Activated CD4-positive, alpha-beta T cell treated with anti-CD3 and anti-CD28 coated beads, Interleukin-2, amount 10 ng/mL, durations not matched to agents 7 days and 5 days (primary cell): ENCODE measurements around the gene SDF2L1. TPM values are rescaled to one million over a fixed set of nuclear protein-coding genes. Genes with fewer than 3 reads are reported as not detected.

Experiments
- CTCF ChIA-PET: fragments of 350-600 bp; sonication (Branson Sonifier 250); formaldehyde crosslinking; loops from one replicate; lab custom pipeline; 2021; ENCODE audit warnings: antibody characterized with exemption; lab: Charles Lee
- POLR2A ChIA-PET: fragments of 350-600 bp; sonication (Branson Sonifier 250); formaldehyde crosslinking; loops from one replicate; lab custom pipeline; 2021; ENCODE audit warnings: antibody characterized with exemption; lab: Charles Lee
- DNase-seq: peaks from one replicate; pipeline ENCODE4 v3.0.0-alpha.2; 2020
- H3K27ac Mint-ChIP-seq: one replicate; pipeline ENCODE4 v1.8.0; 2021; ENCODE audit warnings: mild to moderate bottlenecking, moderate library complexity, mixed read lengths
- H3K27me3 Mint-ChIP-seq: one replicate; pipeline ENCODE4 v1.8.0; 2021; ENCODE audit warnings: mixed read lengths
- H3K36me3 Mint-ChIP-seq: one replicate; pipeline ENCODE4 v1.8.0; 2021; ENCODE audit warnings: low read depth, mixed read lengths
- H3K4me1 Mint-ChIP-seq: one replicate; pipeline ENCODE4 v1.8.0; 2021; ENCODE audit warnings: mixed read lengths
- H3K4me3 Mint-ChIP-seq: one replicate; pipeline ENCODE4 v1.8.0; 2021; ENCODE audit warnings: mild to moderate bottlenecking, moderate library complexity, mixed read lengths
- H3K9me3 Mint-ChIP-seq: one replicate; pipeline ENCODE4 v1.8.0; 2021; ENCODE audit warnings: mixed read lengths
- total RNA-seq, 2 experiments: library from RNA; stranded (reverse); gene quantifications; one replicate each; pipeline ENCODE4 v1.2.3, GENCODE V29; 2021

Gene SDF2L1
- total RNA-seq, 2 experiments from 2014 or later: 39.7 to 59.4 TPM

DNA sequence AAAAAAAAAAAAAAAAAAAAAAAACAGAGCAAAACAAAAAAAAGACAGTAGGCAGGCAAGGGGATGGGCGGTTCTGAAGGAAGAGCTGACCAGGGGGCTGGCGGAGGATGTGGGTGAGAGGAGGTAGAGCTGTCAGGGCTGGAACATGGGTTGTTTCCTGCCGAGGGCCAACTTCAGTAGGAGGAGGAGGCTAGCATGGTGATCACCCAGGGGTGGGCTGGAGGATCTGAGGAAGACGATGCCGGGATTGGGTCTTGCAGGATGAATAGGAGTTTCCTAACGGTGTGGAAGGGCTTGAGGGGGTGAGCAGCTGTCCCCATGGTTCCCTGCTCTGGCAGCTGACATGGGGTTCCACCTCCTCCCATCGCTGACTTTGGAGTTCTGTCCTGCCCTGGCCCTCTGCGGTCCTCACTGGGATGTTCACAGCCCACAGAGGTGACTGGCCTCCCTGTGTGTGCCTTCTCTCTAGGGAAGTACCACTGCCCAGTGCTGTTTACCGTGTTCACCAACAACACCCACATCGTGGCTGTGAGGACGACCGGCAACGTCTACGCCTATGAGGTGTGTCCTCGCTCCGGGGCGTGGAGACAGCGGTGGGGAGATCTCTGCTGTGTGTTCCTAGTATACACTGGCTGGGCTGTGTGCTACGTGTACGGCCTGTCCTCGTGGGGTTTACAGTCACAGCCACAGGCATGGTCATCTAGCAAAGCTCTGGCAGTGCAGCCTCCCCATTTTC lies 38.9 kb downstream of the SDF2L1 start:
- H3K27ac Mint-ChIP-seq: peak overlapping the region; percentile 50
- H3K36me3 Mint-ChIP-seq: peaks cover 16% of the 10 kb centered on the region
- POLR2A ChIA-PET: no interaction called here
- no peaks in the 10 kb centered on the region for H3K27me3 Mint-ChIP-seq
- H3K4me1 Mint-ChIP-seq: peaks cover 2% of the 10 kb centered on the region
- CTCF ChIA-PET: interaction anchor here (1.4 kb wide), 1 partner anchor 9 kb away, joined by 4 read pairs; no protein-coding TSS in a partner anchor
- no peak for DNase-seq
- H3K9me3 Mint-ChIP-seq: no peaks in the 10 kb centered on the region
- no peak overlapping the region for H3K4me3 Mint-ChIP-seq

- H3K27ac Mint-ChIP-seq: no peak overlapping the region
- no peaks in the 10 kb centered on the region for H3K9me3 Mint-ChIP-seq
- peaks cover 2% of the 10 kb centered on the region for H3K4me1 Mint-ChIP-seq
- no peaks in the 10 kb centered on the region for H3K27me3 Mint-ChIP-seq
- ChIA-PET POLR2A (interaction anchor here (0.6 kb wide), 1 partner anchor 16 kb away, joined by 3 read pairs; the partner anchor contains the start of gene PPIL2), CTCF (interaction anchor here (1.4 kb wide), 1 partner anchor 8 kb away, joined by 4 read pairs; no protein-coding TSS in a partner anchor)
- H3K36me3 Mint-ChIP-seq: peaks cover 9% of the 10 kb centered on the region
- DNase-seq: no peak
- H3K4me3 Mint-ChIP-seq: no peak overlapping the region
Measured at GRCh38 chr22:21681566-21682370, 39.7 kb downstream of the SDF2L1 start.

DNA sequence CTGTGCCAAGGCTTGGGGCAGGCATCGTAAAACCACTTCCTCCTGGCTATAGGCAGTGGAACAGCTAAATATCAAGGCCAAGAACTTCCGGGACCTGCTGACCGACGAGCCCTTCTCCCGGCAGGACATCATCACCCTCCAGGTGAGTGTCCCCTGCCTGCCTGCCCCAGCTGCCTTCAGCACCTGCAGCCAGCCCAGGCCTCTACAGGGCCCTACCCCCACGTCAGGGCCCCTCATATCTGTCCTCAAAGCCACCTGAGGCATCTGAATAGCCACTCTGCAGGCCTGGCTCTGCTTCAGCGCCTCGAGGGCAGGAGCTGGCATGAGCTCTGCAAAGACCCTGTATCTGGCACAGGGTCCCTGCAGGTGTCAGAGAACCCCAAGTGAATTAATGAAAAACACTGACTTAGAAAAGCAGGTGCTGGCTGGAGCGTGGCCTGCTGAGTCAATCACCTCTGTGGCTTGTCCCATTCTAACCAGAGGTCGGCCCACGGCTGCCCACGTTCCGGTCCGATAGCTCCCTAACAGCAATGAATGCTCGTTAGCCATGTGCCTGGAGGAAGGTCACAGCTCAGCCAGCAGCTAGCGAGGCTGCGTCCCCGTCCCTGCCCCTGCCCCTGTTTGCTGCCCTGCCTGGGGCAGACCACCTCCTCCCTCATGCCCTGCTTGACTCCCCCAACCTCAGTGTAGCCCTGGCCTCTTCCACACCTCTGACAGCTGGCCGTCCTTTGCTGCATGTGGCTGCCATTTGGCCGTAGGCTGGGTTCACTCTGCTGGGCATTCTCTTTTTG lies 40.5 kb downstream of the SDF2L1 start:
- DNase-seq: no peak
- Mint-ChIP-seq H3K4me1 (peaks cover 2% of the 10 kb centered on the region), H3K4me3 (no peak overlapping the region), H3K27me3 (no peaks in the 10 kb centered on the region), H3K36me3 (peaks cover 9% of the 10 kb centered on the region), H3K27ac (no peak overlapping the region), H3K9me3 (no peaks in the 10 kb centered on the region)
- ChIA-PET CTCF (no interaction called here), POLR2A (interaction anchor here (0.6 kb wide), 1 partner anchor 17 kb away, joined by 3 read pairs; the partner anchor contains the start of gene PPIL2)

DNA sequence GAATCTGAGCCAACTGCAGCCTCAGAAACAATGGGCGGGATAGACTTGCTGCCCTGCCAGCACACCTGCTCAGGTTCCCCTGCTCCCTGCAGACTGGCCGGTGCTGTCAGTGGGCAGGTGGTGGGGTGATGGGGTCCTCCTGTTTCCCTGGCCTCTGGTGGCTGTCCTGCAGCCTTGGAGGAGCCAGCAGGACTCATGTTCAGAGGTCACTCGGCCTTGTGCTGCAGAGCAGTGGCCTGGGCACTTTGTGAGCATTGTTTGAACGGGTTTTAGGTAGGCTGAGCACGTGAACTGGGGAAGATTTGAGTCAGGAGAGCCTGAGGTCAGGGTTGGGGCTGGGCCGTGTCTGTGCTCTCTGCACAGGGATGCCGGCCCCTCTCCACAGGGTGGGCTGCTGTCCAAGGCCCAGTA lies 41.3 kb downstream of the SDF2L1 start:
- H3K4me3 Mint-ChIP-seq: no peak overlapping the region
- no peaks in the 10 kb centered on the region for H3K27me3 Mint-ChIP-seq
- ChIA-PET POLR2A (no interaction called here), CTCF (no interaction called here)
- no peak overlapping the region for H3K27ac Mint-ChIP-seq
- no peaks in the 10 kb centered on the region for H3K9me3 Mint-ChIP-seq
- peaks cover under 1% of the 10 kb centered on the region for H3K4me1 Mint-ChIP-seq
- peaks cover 9% of the 10 kb centered on the region for H3K36me3 Mint-ChIP-seq
- DNase-seq: no peak

- H3K36me3 Mint-ChIP-seq: peaks cover 12% of the 10 kb centered on the region
- no peaks in the 10 kb centered on the region for H3K27me3 Mint-ChIP-seq
- CTCF ChIA-PET: no interaction called here
- H3K27ac Mint-ChIP-seq: no peak overlapping the region
- peaks cover 2% of the 10 kb centered on the region for H3K4me1 Mint-ChIP-seq
- no peak overlapping the region for H3K4me3 Mint-ChIP-seq
- no peak for DNase-seq
- H3K9me3 Mint-ChIP-seq: no peaks in the 10 kb centered on the region
- POLR2A ChIA-PET: interaction anchor here (0.7 kb wide), 1 partner anchor 12 kb away, joined by 6 read pairs; no protein-coding TSS in a partner anchor
Measured at GRCh38 chr22:21684492-21685163, 42.5 kb downstream of the SDF2L1 start.

DNA sequence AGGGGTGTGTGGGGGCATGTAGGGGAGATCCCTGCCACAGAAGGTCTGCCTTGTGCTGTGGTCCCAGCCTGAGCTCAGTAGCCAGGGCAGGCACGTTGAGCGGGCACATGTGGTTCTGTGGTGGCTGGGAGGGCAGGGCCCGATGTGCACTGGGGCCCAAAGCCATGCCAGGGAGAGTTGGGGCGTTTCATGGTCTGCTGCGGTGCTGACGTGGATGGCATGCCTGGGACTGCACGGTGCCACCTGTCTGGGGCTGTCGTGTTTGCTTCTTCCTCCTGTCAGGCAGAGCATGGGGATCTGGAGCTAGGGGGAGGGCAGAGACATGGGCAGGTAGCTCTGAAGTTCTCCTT lies 43.0 kb downstream of the SDF2L1 start:
- H3K9me3 Mint-ChIP-seq: no peaks in the 10 kb centered on the region
- no peaks in the 10 kb centered on the region for H3K27me3 Mint-ChIP-seq
- H3K4me3 Mint-ChIP-seq: no peak overlapping the region
- no peak for DNase-seq
- peaks cover 4% of the 10 kb centered on the region for H3K4me1 Mint-ChIP-seq
- ChIA-PET POLR2A (interaction anchor here (0.7 kb wide), 1 partner anchor 12 kb away, joined by 6 read pairs; no protein-coding TSS in a partner anchor), CTCF (no interaction called here)
- peaks cover 16% of the 10 kb centered on the region for H3K36me3 Mint-ChIP-seq
- no peak overlapping the region for H3K27ac Mint-ChIP-seq

GRCh38 chr22:21686193-21686608 lies 44.1 kb downstream of the SDF2L1 start:
- Mint-ChIP-seq H3K4me3 (no peak overlapping the region), H3K4me1 (peaks cover 8% of the 10 kb centered on the region), H3K27me3 (no peaks in the 10 kb centered on the region), H3K36me3 (peaks cover 19% of the 10 kb centered on the region), H3K27ac (no peak overlapping the region), H3K9me3 (no peaks in the 10 kb centered on the region)
- POLR2A ChIA-PET: no interaction called here
- CTCF ChIA-PET: no interaction called here
- DNase-seq: no peak

DNA sequence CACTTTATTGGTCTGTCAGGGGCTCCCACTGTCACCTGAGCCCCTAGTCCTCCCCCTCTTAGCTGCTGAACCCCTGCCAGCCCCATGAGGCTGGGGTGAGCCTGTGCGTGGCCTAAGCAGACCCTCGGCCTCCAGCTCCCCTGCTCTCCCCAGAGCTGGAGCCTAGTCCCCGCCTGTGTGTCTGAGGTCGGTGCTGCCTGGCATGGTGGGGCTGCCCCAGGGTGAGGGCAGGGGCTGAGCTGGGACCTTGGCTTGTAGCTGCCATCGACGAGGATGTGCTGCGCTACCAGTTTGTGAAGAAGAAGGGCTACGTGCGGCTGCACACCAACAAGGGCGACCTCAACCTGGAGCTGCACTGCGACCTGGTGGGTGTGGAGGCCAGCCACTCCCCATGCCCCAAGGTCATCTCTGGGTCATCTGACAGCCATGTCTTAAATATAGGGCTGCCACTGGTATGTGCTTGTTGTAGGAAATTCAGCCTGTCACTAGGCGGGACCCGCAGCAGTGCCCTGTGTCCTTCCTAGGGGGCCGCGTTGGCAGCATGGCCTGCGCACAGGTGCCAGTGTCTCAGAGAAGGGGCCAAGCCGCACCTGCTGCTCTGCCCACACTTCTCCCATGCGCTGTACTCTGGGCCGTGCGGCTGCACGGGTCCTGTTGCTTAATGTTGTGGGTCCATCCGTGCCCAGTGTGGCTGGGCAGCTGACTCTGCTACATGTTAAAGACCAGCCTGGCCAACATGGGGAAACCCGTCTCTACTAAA lies 44.7 kb downstream of the SDF2L1 start:
- no peak for DNase-seq
- H3K4me1 Mint-ChIP-seq: peaks cover 8% of the 10 kb centered on the region
- ChIA-PET POLR2A (no interaction called here), CTCF (interaction anchor here (0.5 kb wide), 1 partner anchor 37 kb away, joined by 3 read pairs; no protein-coding TSS in a partner anchor)
- no peaks in the 10 kb centered on the region for H3K27me3 Mint-ChIP-seq
- H3K9me3 Mint-ChIP-seq: no peaks in the 10 kb centered on the region
- no peak overlapping the region for H3K4me3 Mint-ChIP-seq
- no peak overlapping the region for H3K27ac Mint-ChIP-seq
- peaks cover 19% of the 10 kb centered on the region for H3K36me3 Mint-ChIP-seq

GRCh38 chr22:21687685-21688259 lies 45.7 kb downstream of the SDF2L1 start:
- ChIA-PET CTCF (no interaction called here), POLR2A (no interaction called here)
- Mint-ChIP-seq H3K4me3 (no peak overlapping the region), H3K27ac (no peak overlapping the region), H3K36me3 (peaks cover 20% of the 10 kb centered on the region), H3K4me1 (peaks cover 8% of the 10 kb centered on the region), H3K27me3 (no peaks in the 10 kb centered on the region), H3K9me3 (no peaks in the 10 kb centered on the region)
- DNase-seq: no peak

- Mint-ChIP-seq H3K9me3 (no peaks in the 10 kb centered on the region), H3K4me1 (peaks cover 8% of the 10 kb centered on the region), H3K36me3 (peaks cover 23% of the 10 kb centered on the region), H3K27me3 (no peaks in the 10 kb centered on the region), H3K4me3 (no peak overlapping the region), H3K27ac (no peak overlapping the region)
- ChIA-PET CTCF (no interaction called here), POLR2A (no interaction called here)
- DNase-seq: no peak
Measured at GRCh38 chr22:21688341-21688705, 46.2 kb downstream of the SDF2L1 start.

DNA sequence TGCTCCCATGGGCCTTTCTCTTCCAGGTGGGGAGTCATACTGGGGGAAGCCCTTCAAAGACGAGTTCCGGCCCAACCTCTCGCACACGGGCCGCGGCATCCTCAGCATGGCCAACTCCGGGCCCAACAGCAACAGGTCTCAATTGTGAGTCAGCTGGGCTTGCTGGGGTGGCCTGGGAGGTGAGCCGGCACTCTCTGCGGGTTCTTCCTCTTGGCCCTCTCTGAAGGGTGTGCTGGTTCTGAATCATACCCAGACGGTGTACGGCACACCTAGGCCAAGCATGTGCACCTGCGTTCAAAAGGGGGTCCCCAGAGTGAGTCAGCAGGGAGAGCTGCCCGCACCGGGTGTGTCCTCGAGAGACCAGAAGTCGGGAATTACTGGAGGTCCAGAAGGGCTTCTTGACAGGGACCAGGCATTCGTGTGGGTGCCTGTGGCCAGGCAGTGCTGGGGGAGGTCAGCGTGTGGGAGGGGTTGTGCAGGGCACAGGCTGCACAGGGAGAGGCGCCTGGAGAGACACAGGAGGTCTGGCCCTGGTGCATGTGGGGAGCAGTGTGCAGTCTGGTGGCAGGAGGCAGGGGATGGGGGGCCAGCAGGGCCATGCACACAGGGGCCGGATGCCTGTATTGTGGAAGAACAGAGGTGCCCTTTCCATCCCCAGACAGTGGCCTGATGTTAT lies 46.7 kb downstream of the SDF2L1 start:
- ChIA-PET CTCF (no interaction called here), POLR2A (no interaction called here)
- DNase-seq: no peak
- Mint-ChIP-seq H3K4me3 (no peak overlapping the region), H3K27ac (no peak overlapping the region), H3K4me1 (peaks cover 8% of the 10 kb centered on the region), H3K9me3 (no peaks in the 10 kb centered on the region), H3K36me3 (peaks cover 24% of the 10 kb centered on the region), H3K27me3 (no peaks in the 10 kb centered on the region)
